IMR-90 (cell line): ENCODE measurements around the gene DDX10. TPM values are rescaled to one million over a fixed set of nuclear protein-coding genes. Genes with fewer than 3 reads are reported as not detected.
A peak's percentile ranks its signal among the peaks of the same experiment; 100 is the strongest.

Experiments
- ATAC-seq: fragments of 200-7000 bp; cut with Tn5 transposase; 2 replicates; pipeline ENCODE4 v1.9.1; 2020; ENCODE audit warnings: low read depth, mild to moderate bottlenecking, moderate library complexity
- BruUV-seq: library from RNA; stranded (reverse); fragments of 400-500 nt; replicated peaks from 2 replicates; lab custom pipeline; 2021; lab: Mats Ljungman, UMichigan
- CTCF ChIA-PET: fragments of 300-600 bp; formaldehyde crosslinking; extraction: SDS; loops from one replicate; lab custom pipeline; 2021; ENCODE audit warnings: antibody characterized with exemption; lab: Yijun Ruan, JAX
- POLR2A ChIA-PET: fragments of 300-600 bp; sonication (Branson Sonifier 250); formaldehyde crosslinking; loops from one replicate; lab custom pipeline; 2022; ENCODE audit warnings: antibody characterized with exemption; ENCODE audit not compliant: unreplicated experiment; lab: Charles Lee
- DNase-seq: peaks from one replicate; pipeline ENCODE4 v3.0.0; 2013
- H2AFZ ChIP-seq: replicated peaks from 2 replicates; pipeline ENCODE3; 2013; ENCODE audit warnings: low read length, mild to moderate bottlenecking; ENCODE audit not compliant: poor library complexity
- H2AK5ac ChIP-seq: 2 replicates; pipeline ENCODE4 v1.6.1; 2013; ENCODE audit warnings: low read depth, low read length, inconsistent platforms
- H2AK9ac ChIP-seq: replicated peaks from 2 replicates; pipeline ENCODE3; 2013; ENCODE audit warnings: mild to moderate bottlenecking, low read depth, low read length, moderate library complexity; ENCODE audit not compliant: poor library complexity
- H2BK120ac ChIP-seq: 2 replicates; pipeline ENCODE4 v1.6.1; 2013; ENCODE audit warnings: low read depth, low read length, inconsistent platforms
- H2BK15ac ChIP-seq: 3 replicates; pipeline ENCODE4 v1.6.1; 2013; ENCODE audit warnings: low read depth, low read length, inconsistent platforms
- H2BK20ac ChIP-seq: 2 replicates; pipeline ENCODE4 v1.6.1; 2013; ENCODE audit warnings: low read depth, mild to moderate bottlenecking, inconsistent platforms, low read length, moderate library complexity
- H2BK5ac ChIP-seq: 2 replicates; pipeline ENCODE4 v1.6.1; 2013; ENCODE audit warnings: mild to moderate bottlenecking, low read depth, low read length, inconsistent platforms; ENCODE audit not compliant: poor library complexity, severe bottlenecking
- H3K14ac ChIP-seq: replicated peaks from 2 replicates; pipeline ENCODE4 v1.6.1; 2013; ENCODE audit warnings: low read depth, low read length, inconsistent platforms
- H3K18ac ChIP-seq: 2 replicates; pipeline ENCODE4 v1.6.1; 2013; ENCODE audit warnings: low read depth, low read length, control low read depth
- H3K23ac ChIP-seq: 2 replicates; pipeline ENCODE4 v1.6.1; 2013; ENCODE audit warnings: low read depth, low read length, inconsistent platforms
- H3K27ac ChIP-seq: 2 replicates; pipeline ENCODE4 v1.5.1; 2013; ENCODE audit warnings: mild to moderate bottlenecking, control low read depth, low read length; ENCODE audit not compliant: insufficient read depth
- H3K27me3 ChIP-seq: 2 replicates; pipeline ENCODE4 v1.6.1; 2013; ENCODE audit warnings: low read length; ENCODE audit not compliant: control insufficient read depth, insufficient read depth
- H3K36me3 ChIP-seq: 2 replicates; pipeline ENCODE4 v1.6.1; 2013; ENCODE audit warnings: low read length, mixed read lengths; ENCODE audit not compliant: control insufficient read depth, insufficient read depth
- H3K4ac ChIP-seq: 2 replicates; pipeline ENCODE4 v1.6.1; 2013; ENCODE audit warnings: low read depth, low read length, inconsistent platforms
- H3K4me1 ChIP-seq: 2 replicates; pipeline ENCODE4 v1.6.1; 2013; ENCODE audit warnings: low read length, mixed read lengths; ENCODE audit not compliant: control insufficient read depth, insufficient read depth
- H3K4me2 ChIP-seq: 2 replicates; pipeline ENCODE4 v1.6.1; 2013; ENCODE audit warnings: low read depth, mild to moderate bottlenecking, control low read depth, low read length, moderate library complexity
- H3K4me3 ChIP-seq: 2 replicates; pipeline ENCODE4 v1.5.1; 2013; ENCODE audit warnings: low read depth, mild to moderate bottlenecking, control low read depth, low read length, moderate library complexity; ENCODE audit not compliant: insufficient read depth
- H3K56ac ChIP-seq: 2 replicates; pipeline ENCODE4 v1.6.1; 2013; ENCODE audit warnings: low read length, inconsistent platforms; ENCODE audit not compliant: insufficient read depth; ENCODE audit errors: extremely low read depth
- H3K79me1 ChIP-seq, 2 experiments: 2 replicates each; pipeline ENCODE4 v1.6.1; 2013; ENCODE audit warnings: low read length in 2 of 2, inconsistent platforms in 1 of 2, low read depth in 1 of 2
- H3K9ac ChIP-seq: 2 replicates; pipeline ENCODE4 v1.6.1; 2013; ENCODE audit warnings: low read depth, low read length, control low read depth
- H3K9me1 ChIP-seq: 2 replicates; pipeline ENCODE4 v1.6.1; 2013; ENCODE audit warnings: low read length, inconsistent platforms; ENCODE audit not compliant: insufficient read depth
- H3K9me3 ChIP-seq: 2 replicates; pipeline ENCODE4 v1.6.1; 2013; ENCODE audit warnings: low read length; ENCODE audit not compliant: control insufficient read depth, insufficient read depth
- H4K20me1 ChIP-seq: 2 replicates; pipeline ENCODE4 v1.6.1; 2013; ENCODE audit warnings: low read length, inconsistent platforms; ENCODE audit not compliant: insufficient read depth
- H4K5ac ChIP-seq: 2 replicates; pipeline ENCODE4 v1.6.1; 2013; ENCODE audit warnings: mild to moderate bottlenecking, low read depth, low read length, control low read depth
- H4K8ac ChIP-seq, 2 experiments: 2 replicates each; pipeline ENCODE4 v1.6.1; 2013; ENCODE audit warnings: low read depth in 2 of 2, low read length in 2 of 2, control low read depth in 1 of 2, inconsistent platforms in 1 of 2
- H4K91ac ChIP-seq: 2 replicates; pipeline ENCODE4 v1.6.1; 2013; ENCODE audit warnings: low read depth, low read length, inconsistent platforms; ENCODE audit not compliant: insufficient read depth
- CEBPB ChIP-seq: IDR thresholded peaks from 2 replicates; pipeline ENCODE4 v1.6.1; 2012; ENCODE audit warnings: low read depth, low read length, improper control_type of control experiment
- CHD1 ChIP-seq: IDR thresholded peaks from 2 replicates; pipeline ENCODE4 v1.6.1; 2012; ENCODE audit warnings: low read depth, low read length, improper control_type of control experiment
- CTCF ChIP-seq: conservative IDR thresholded peaks from 2 replicates; pipeline ENCODE4 v1.5.1; 2012; ENCODE audit warnings: mild to moderate bottlenecking, low read depth, low read length, improper control_type of control experiment
- ELK1 ChIP-seq: fragments of 150-350 bp; IDR thresholded peaks from 2 replicates; pipeline ENCODE4 v1.6.1; 2016; ENCODE audit warnings: low read depth, mild to moderate bottlenecking, low read length, moderate library complexity, borderline replicate concordance
- FOS ChIP-seq: fragments of 150-350 bp; IDR thresholded peaks from 2 replicates; pipeline ENCODE4 v1.6.1; 2016; ENCODE audit warnings: low read depth, low read length
- MAFK ChIP-seq: IDR thresholded peaks from 2 replicates; pipeline ENCODE4 v1.6.1; 2012; ENCODE audit warnings: low read depth, low read length, improper control_type of control experiment
- MAZ ChIP-seq: IDR thresholded peaks from 2 replicates; pipeline ENCODE4 v1.6.1; 2012; ENCODE audit warnings: low read depth, mild to moderate bottlenecking, low read length, improper control_type of control experiment, moderate library complexity, borderline replicate concordance
- MXI1 ChIP-seq: IDR thresholded peaks from 2 replicates; pipeline ENCODE4 v1.6.1; 2012; ENCODE audit warnings: low read depth, mild to moderate bottlenecking, low read length, moderate library complexity, borderline replicate concordance
- NFE2L2 ChIP-seq: fragments of 150-350 bp; IDR thresholded peaks from 2 replicates; pipeline ENCODE4 v1.6.1; 2016; ENCODE audit warnings: low read depth, mild to moderate bottlenecking, low read length
- POLR2A ChIP-seq: IDR thresholded peaks from 2 replicates; pipeline ENCODE4 v1.6.1; 2012; ENCODE audit warnings: mild to moderate bottlenecking, low read depth, low read length
- RAD21 ChIP-seq: IDR thresholded peaks from 2 replicates; pipeline ENCODE4 v1.6.1; 2012; ENCODE audit warnings: low read length, improper control_type of control experiment
- RCOR1 ChIP-seq: IDR thresholded peaks from 2 replicates; pipeline ENCODE4 v1.6.1; 2012; ENCODE audit warnings: mild to moderate bottlenecking, low read length, improper control_type of control experiment; ENCODE audit not compliant: insufficient replicate concordance
- RFX5 ChIP-seq: IDR thresholded peaks from 2 replicates; pipeline ENCODE4 v1.8.0; 2012; ENCODE audit warnings: low read depth, mild to moderate bottlenecking, low read length, moderate library complexity
- SMC3 ChIP-seq: fragments of 150-350 bp; IDR thresholded peaks from 2 replicates; pipeline ENCODE4 v1.6.1; 2016; ENCODE audit warnings: low read depth, mild to moderate bottlenecking, antibody characterized with exemption, low read length, moderate library complexity
- USF2 ChIP-seq: fragments of 150-350 bp; IDR thresholded peaks from 2 replicates; pipeline ENCODE4 v1.6.1; 2017; ENCODE audit warnings: mild to moderate bottlenecking, antibody characterized with exemption, low read length, low read depth
- WGBS, 2 experiments: methylation state at CpG; one replicate each; pipeline versions ENCODE4 v1.1.5 to v1.1.7; 2013; ENCODE audit warnings: missing lambda C conversion rate in 2 of 2; ENCODE audit not compliant: insufficient read length in 1 of 2; ENCODE audit errors: extremely low coverage in 2 of 2; 5-methylcytosine and 5-hydroxymethylcytosine counted together
- dilution Hi-C: fragments of 300-500 bp; cut with HindIII; formaldehyde crosslinking; loops from one replicate; pipeline ENCODE4 v1.14.3; 2018; ENCODE audit warnings: low sequenced_read_pairs; ENCODE audit not compliant: unreplicated experiment
- in situ Hi-C: fragments of 300-500 bp; cut with MboI; formaldehyde crosslinking; loops from 3 replicates; pipeline ENCODE4 v1.14.3; 2019; ENCODE audit warnings: low sequenced_read_pairs, inconsistent platforms, mixed read lengths
- intact Hi-C: fragments of 100-400 bp; cut with micrococcal nuclease; formaldehyde crosslinking; loops from 2 replicates; pipeline ENCODE4 v1.10.0; 2022
- polyA plus RNA-seq, 3 experiments: library from polyadenylated mRNA; depleted of rRNA; stranded (reverse); fragments of >200 nt; gene quantifications; 2 replicates each; pipeline ENCODE4 v1.2.3, GENCODE V29; 2012; ENCODE audit warnings: low replicate concordance in 1 of 3
- total RNA-seq: library from RNA; depleted of rRNA; stranded (reverse); fragments of >200 nt; gene quantifications from 2 replicates; pipeline ENCODE4 v1.2.3, GENCODE V29; 2012

DDX10 gene
- total and polyA plus RNA-seq, 2 of the 4 experiments (the other 2 are of a cell fraction), result 20.0 to 31.9 TPM

- dilution Hi-C loops, result no loop called here
- no peak overlapping the region for H3K14ac ChIP-seq
- H3K27ac ChIP-seq, result no peak overlapping the region
- no peaks in the 10 kb centered on the region for H3K9me3 ChIP-seq
- CTCF ChIA-PET, result no interaction called here
- H2BK5ac ChIP-seq, result no peak overlapping the region
- peaks cover 4% of the 10 kb centered on the region; the same call in 1 of the 2 replicates for H3K9me1 ChIP-seq
- peaks cover 30 to 34% of the 10 kb centered on the region in 2 experiments for H3K79me1 ChIP-seq
- no peaks in the 10 kb centered on the region for H3K27me3 ChIP-seq
- no peak for TF ChIP-seq CEBPB
- TF ChIP-seq POLR2A, result no peak
- no peak for TF ChIP-seq RAD21
- TF ChIP-seq MXI1, result no peak
- TF ChIP-seq MAFK, result no peak
- no peak for TF ChIP-seq CHD1
- TF ChIP-seq FOS, result no peak
- no peak for TF ChIP-seq RCOR1
- TF ChIP-seq CTCF, result no peak
- no peak for TF ChIP-seq MAZ
- TF ChIP-seq SMC3, result no peak
- TF ChIP-seq USF2, result no peak
- TF ChIP-seq NFE2L2, result no peak
- no peak for TF ChIP-seq RFX5
- TF ChIP-seq ELK1, result no peak
- no peak for DNase-seq
- H4K20me1 ChIP-seq, result no peaks in the 10 kb centered on the region
- no peak overlapping the region for H3K9ac ChIP-seq
- no peak overlapping the region for H2AFZ ChIP-seq
- H4K91ac ChIP-seq, result no peak overlapping the region
- no peak overlapping the region for H2BK120ac ChIP-seq
- H4K5ac ChIP-seq, result no peak overlapping the region
- no peak for ATAC-seq
- POLR2A ChIA-PET, result no interaction called here
- H3K56ac ChIP-seq, result no peak overlapping the region
- H3K4me3 ChIP-seq, result no peak overlapping the region
- H3K4me2 ChIP-seq, result no peak overlapping the region
- H3K36me3 ChIP-seq, result peaks cover 2% of the 10 kb centered on the region
- H3K23ac ChIP-seq, result no peak overlapping the region
- no peak overlapping the region for H2BK20ac ChIP-seq
- H4K8ac ChIP-seq, result no peak overlapping the region
- H3K4ac ChIP-seq, result no peak overlapping the region
- H2AK9ac ChIP-seq, result no peak overlapping the region
- H3K18ac ChIP-seq, result no peak overlapping the region
- peaks cover 6% of the 10 kb centered on the region for H3K4me1 ChIP-seq
- no peak overlapping the region for H2BK15ac ChIP-seq
- intact Hi-C loops, result loop anchor here (5.0 kb wide), 1 partner anchor 237 kb away; no protein-coding TSS in a partner anchor
- peak overlapping the region; percentile 61 for H2AK5ac ChIP-seq
- WGBS, 2 experiments, result no CpG with 5 or more reads among the region's 7 CpGs
- in situ Hi-C loops, result no loop called here
- no TSS peak for BruUV-seq
Observed at GRCh38 chr11:108934696-108935095, 269.8 kb downstream of the DDX10 start.
